ENCODE measurements around the gene ST6GALNAC3. TPM values are rescaled to one million over a fixed set of nuclear protein-coding genes. Genes with fewer than 3 reads are reported as not detected.
"Not testable (repeated sequence)": the region's sequence is repeated elsewhere in the genome, so short reads cannot be mapped to it uniquely, and the experiment has no call there.

ST6GALNAC3 gene
- polyA plus RNA-seq, 2 donors = 0.27 to 0.29 TPM

DNA sequence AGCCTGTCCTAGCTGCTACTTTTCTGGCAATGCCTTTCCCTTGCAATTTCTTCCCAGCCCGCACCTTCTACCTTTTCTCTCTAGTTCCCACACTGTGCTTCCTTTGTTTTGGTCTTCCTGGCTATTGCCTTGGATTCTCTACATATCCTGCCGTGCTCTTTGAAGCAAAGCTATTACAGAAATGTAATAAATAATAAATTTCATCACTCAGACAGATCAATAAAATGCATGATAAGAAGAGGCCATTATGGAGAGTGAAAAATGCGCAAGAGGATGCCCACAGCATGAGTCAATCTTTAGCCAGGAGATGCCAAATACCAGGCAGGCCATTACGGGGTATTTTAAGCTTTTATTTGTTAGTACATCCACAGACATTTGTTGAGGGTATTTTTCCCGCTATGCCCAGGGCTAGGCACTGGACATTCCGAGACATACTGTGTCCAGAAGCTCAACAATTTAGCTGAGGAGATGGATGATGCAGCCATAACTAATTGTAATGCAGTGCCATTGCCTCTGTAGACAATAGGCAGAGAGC is 163.6 kb downstream of the ST6GALNAC3 start:
- no peaks in the 10 kb centered on the region for H3K4me1 ChIP-seq (ENCODE audit: control insufficient read depth in 2 of 2, insufficient read depth in 2 of 2, low read length in 1 of 2)
- H3K9me3 ChIP-seq (ENCODE audit: control insufficient read depth in 2 of 2, insufficient read depth in 1 of 2, low read depth in 1 of 2, low read length in 1 of 2) = no peaks in the 10 kb centered on the region
- H3K4me3 ChIP-seq (ENCODE audit: low read depth in 1 of 2, low read length in 2 of 2) = no peak overlapping the region
- H3K27ac ChIP-seq (ENCODE audit: low read depth in 2 of 2, low read length in 1 of 2) = no peak overlapping the region
- H3K36me3 ChIP-seq (ENCODE audit: control insufficient read depth in 2 of 2, insufficient read depth in 2 of 2, low read length in 1 of 2) = no peaks in the 10 kb centered on the region
- 77 to 81% methylated on average over 6 of the region's 6 CpGs for WGBS, 2 donors
- no peaks in the 10 kb centered on the region for H3K27me3 ChIP-seq (ENCODE audit: control insufficient read depth in 1 of 2, insufficient read depth in 2 of 2, low read length in 2 of 2)

DNA sequence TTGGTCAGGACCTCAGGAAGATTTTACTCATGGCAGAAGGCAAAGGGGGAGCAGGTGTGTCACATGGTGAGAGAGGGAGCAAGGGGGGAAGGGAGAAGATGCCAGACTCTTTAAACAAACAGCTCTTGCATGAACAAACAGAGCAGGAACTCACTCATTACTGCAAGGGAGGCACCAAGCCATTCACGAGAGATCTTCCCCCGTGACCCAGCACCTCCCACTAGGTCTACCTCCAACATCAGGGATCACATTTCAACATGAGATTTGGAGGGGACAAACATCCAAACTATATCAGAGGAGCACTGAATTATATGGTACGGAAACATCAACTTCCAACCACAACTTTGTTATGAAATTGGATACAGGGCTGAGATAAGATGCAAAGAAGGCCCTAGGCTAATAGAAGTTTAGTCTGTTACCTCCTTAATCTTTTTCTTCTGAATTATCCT is 164.9 kb downstream of the ST6GALNAC3 start:
- Histone ChIP-seq H3K4me1 (ENCODE audit: control insufficient read depth in 2 of 2, insufficient read depth in 2 of 2, low read length in 1 of 2) (no peaks in the 10 kb centered on the region), H3K27ac (ENCODE audit: low read depth in 2 of 2, low read length in 1 of 2) (no peak overlapping the region), H3K4me3 (ENCODE audit: low read depth in 1 of 2, low read length in 2 of 2) (no peak overlapping the region), H3K27me3 (ENCODE audit: control insufficient read depth in 1 of 2, insufficient read depth in 2 of 2, low read length in 2 of 2) (no peaks in the 10 kb centered on the region), H3K36me3 (ENCODE audit: control insufficient read depth in 2 of 2, insufficient read depth in 2 of 2, low read length in 1 of 2) (no peaks in the 10 kb centered on the region), H3K9me3 (ENCODE audit: control insufficient read depth in 2 of 2, insufficient read depth in 1 of 2, low read depth in 1 of 2, low read length in 1 of 2) (no peaks in the 10 kb centered on the region)
- 61 to 81% methylated on average over 3 of the region's 3 CpGs for whole genome bisulfite sequencing, 2 donors

DNA sequence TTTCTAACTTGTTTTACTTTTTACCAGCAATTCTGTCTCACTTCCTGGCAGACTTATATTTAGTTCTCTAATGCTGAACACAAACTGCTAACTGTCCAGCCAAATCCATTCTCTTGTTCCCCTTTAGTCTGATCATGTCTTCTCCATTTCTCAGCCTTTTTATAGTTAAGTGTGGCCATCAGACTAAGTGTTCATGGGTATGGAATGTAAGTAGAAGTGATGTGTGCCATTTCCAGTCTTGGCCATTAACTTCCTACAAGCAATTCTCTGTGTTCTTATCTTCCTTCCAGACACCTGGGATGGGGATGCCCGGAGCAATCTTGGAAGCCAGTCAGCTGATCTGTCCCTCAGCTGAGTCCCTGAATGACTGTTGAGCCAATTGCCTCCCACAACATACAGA is 165.8 kb downstream of the ST6GALNAC3 start:
- Histone ChIP-seq H3K27me3 (ENCODE audit: control insufficient read depth in 1 of 2, insufficient read depth in 2 of 2, low read length in 2 of 2) (no peaks in the 10 kb centered on the region), H3K9me3 (ENCODE audit: control insufficient read depth in 2 of 2, insufficient read depth in 1 of 2, low read depth in 1 of 2, low read length in 1 of 2) (no peaks in the 10 kb centered on the region), H3K4me1 (ENCODE audit: control insufficient read depth in 2 of 2, insufficient read depth in 2 of 2, low read length in 1 of 2) (no peaks in the 10 kb centered on the region), H3K36me3 (ENCODE audit: control insufficient read depth in 2 of 2, insufficient read depth in 2 of 2, low read length in 1 of 2) (no peaks in the 10 kb centered on the region), H3K27ac (ENCODE audit: low read depth in 2 of 2, low read length in 1 of 2) (no peak overlapping the region), H3K4me3 (ENCODE audit: low read depth in 1 of 2, low read length in 2 of 2) (no peak overlapping the region)
- 45 to 58% methylated on average over 1 of the region's 1 CpG for WGBS, 2 donors

DNA sequence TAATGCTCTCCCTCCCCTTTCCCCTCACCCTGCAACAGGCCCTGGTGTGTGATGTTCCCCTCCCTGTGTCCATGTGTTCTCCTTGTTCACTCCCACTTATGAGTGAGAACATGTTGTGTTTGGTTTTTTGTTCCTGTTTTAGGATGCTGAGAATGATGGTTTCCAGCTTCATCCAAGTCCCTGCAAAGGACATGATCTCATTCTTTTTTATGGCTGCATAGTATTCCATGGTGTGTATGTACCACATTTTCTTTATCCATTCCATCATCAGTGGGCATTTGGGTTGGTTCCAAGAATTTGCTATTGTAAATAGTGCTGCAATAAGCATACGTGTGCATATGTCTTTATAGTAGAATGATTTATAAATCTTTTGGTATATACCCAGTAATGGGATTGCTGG is 168.0 kb downstream of the ST6GALNAC3 start:
- H3K4me3 ChIP-seq (ENCODE audit: low read depth in 1 of 2, low read length in 2 of 2); H3K27me3 ChIP-seq (ENCODE audit: control insufficient read depth in 1 of 2, insufficient read depth in 2 of 2, low read length in 2 of 2); H3K9me3 ChIP-seq (ENCODE audit: control insufficient read depth in 2 of 2, insufficient read depth in 1 of 2, low read depth in 1 of 2, low read length in 1 of 2); H3K4me1 ChIP-seq (ENCODE audit: control insufficient read depth in 2 of 2, insufficient read depth in 2 of 2, low read length in 1 of 2); H3K36me3 ChIP-seq (ENCODE audit: control insufficient read depth in 2 of 2, insufficient read depth in 2 of 2, low read length in 1 of 2); H3K27ac ChIP-seq (ENCODE audit: low read depth in 2 of 2, low read length in 1 of 2): not testable (repeated sequence)
- 68 to 85% methylated on average over 1 of the region's 1 CpG for WGBS, 2 donors

- 76 to 80% methylated on average over 5 of the region's 5 CpGs for WGBS, 2 donors
- no peaks in the 10 kb centered on the region for H3K36me3 ChIP-seq (ENCODE audit: control insufficient read depth in 2 of 2, insufficient read depth in 2 of 2, low read length in 1 of 2)
- H3K4me3 ChIP-seq (ENCODE audit: low read depth in 1 of 2, low read length in 2 of 2) = no peak overlapping the region
- H3K27me3 ChIP-seq (ENCODE audit: control insufficient read depth in 1 of 2, insufficient read depth in 2 of 2, low read length in 2 of 2) = no peaks in the 10 kb centered on the region
- no peak overlapping the region for H3K27ac ChIP-seq (ENCODE audit: low read depth in 2 of 2, low read length in 1 of 2)
- H3K9me3 ChIP-seq (ENCODE audit: control insufficient read depth in 2 of 2, insufficient read depth in 1 of 2, low read depth in 1 of 2, low read length in 1 of 2) = no peaks in the 10 kb centered on the region
- H3K4me1 ChIP-seq (ENCODE audit: control insufficient read depth in 2 of 2, insufficient read depth in 2 of 2, low read length in 1 of 2) = no peaks in the 10 kb centered on the region
These were observed 172.8 kb downstream of the ST6GALNAC3 start for GRCh38 chr1:76247261-76247852.

GRCh38 chr1:76250271-76250670 is 175.7 kb downstream of the ST6GALNAC3 start:
- Histone ChIP-seq H3K27me3 (ENCODE audit: control insufficient read depth in 1 of 2, insufficient read depth in 2 of 2, low read length in 2 of 2) (no peaks in the 10 kb centered on the region), H3K36me3 (ENCODE audit: control insufficient read depth in 2 of 2, insufficient read depth in 2 of 2, low read length in 1 of 2) (no peaks in the 10 kb centered on the region), H3K9me3 (ENCODE audit: control insufficient read depth in 2 of 2, insufficient read depth in 1 of 2, low read depth in 1 of 2, low read length in 1 of 2) (no peaks in the 10 kb centered on the region), H3K4me3 (ENCODE audit: low read depth in 1 of 2, low read length in 2 of 2) (no peak overlapping the region), H3K4me1 (ENCODE audit: control insufficient read depth in 2 of 2, insufficient read depth in 2 of 2, low read length in 1 of 2) (no peaks in the 10 kb centered on the region), H3K27ac (ENCODE audit: low read depth in 2 of 2, low read length in 1 of 2) (no peak overlapping the region)
- 27 to 36% methylated on average over 2 of the region's 2 CpGs for WGBS, 2 donors

GRCh38 chr1:76252431-76252830 is 177.9 kb downstream of the ST6GALNAC3 start:
- Histone ChIP-seq H3K27ac (ENCODE audit: low read depth in 2 of 2, low read length in 1 of 2) (no peak overlapping the region), H3K9me3 (ENCODE audit: control insufficient read depth in 2 of 2, insufficient read depth in 1 of 2, low read depth in 1 of 2, low read length in 1 of 2) (no peaks in the 10 kb centered on the region), H3K27me3 (ENCODE audit: control insufficient read depth in 1 of 2, insufficient read depth in 2 of 2, low read length in 2 of 2) (no peaks in the 10 kb centered on the region), H3K36me3 (ENCODE audit: control insufficient read depth in 2 of 2, insufficient read depth in 2 of 2, low read length in 1 of 2) (no peaks in the 10 kb centered on the region), H3K4me1 (ENCODE audit: control insufficient read depth in 2 of 2, insufficient read depth in 2 of 2, low read length in 1 of 2) (no peaks in the 10 kb centered on the region), H3K4me3 (ENCODE audit: low read depth in 1 of 2, low read length in 2 of 2) (no peak overlapping the region)
- 72 to 79% methylated on average over 3 of the region's 3 CpGs for WGBS, 2 donors

- Histone ChIP-seq H3K27ac (ENCODE audit: low read depth in 2 of 2, low read length in 1 of 2) (no peak overlapping the region), H3K9me3 (ENCODE audit: control insufficient read depth in 2 of 2, insufficient read depth in 1 of 2, low read depth in 1 of 2, low read length in 1 of 2) (no peaks in the 10 kb centered on the region), H3K27me3 (ENCODE audit: control insufficient read depth in 1 of 2, insufficient read depth in 2 of 2, low read length in 2 of 2) (no peaks in the 10 kb centered on the region), H3K4me3 (ENCODE audit: low read depth in 1 of 2, low read length in 2 of 2) (no peak overlapping the region), H3K4me1 (ENCODE audit: control insufficient read depth in 2 of 2, insufficient read depth in 2 of 2, low read length in 1 of 2) (no peaks in the 10 kb centered on the region), H3K36me3 (ENCODE audit: control insufficient read depth in 2 of 2, insufficient read depth in 2 of 2, low read length in 1 of 2) (no peaks in the 10 kb centered on the region)
- WGBS, 2 donors = 51 to 58% methylated on average over 9 of the region's 9 CpGs
These were observed 179.8 kb downstream of the ST6GALNAC3 start for GRCh38 chr1:76254104-76255030.

- Histone ChIP-seq H3K9me3 (ENCODE audit: control insufficient read depth in 2 of 2, insufficient read depth in 1 of 2, low read depth in 1 of 2, low read length in 1 of 2) (no peaks in the 10 kb centered on the region), H3K27me3 (ENCODE audit: control insufficient read depth in 1 of 2, insufficient read depth in 2 of 2, low read length in 2 of 2) (no peaks in the 10 kb centered on the region), H3K36me3 (ENCODE audit: control insufficient read depth in 2 of 2, insufficient read depth in 2 of 2, low read length in 1 of 2) (no peaks in the 10 kb centered on the region), H3K27ac (ENCODE audit: low read depth in 2 of 2, low read length in 1 of 2) (no peak overlapping the region), H3K4me3 (ENCODE audit: low read depth in 1 of 2, low read length in 2 of 2) (no peak overlapping the region), H3K4me1 (ENCODE audit: control insufficient read depth in 2 of 2, insufficient read depth in 2 of 2, low read length in 1 of 2) (no peaks in the 10 kb centered on the region)
- WGBS, 2 donors = 72 to 73% methylated on average over 3 of the region's 3 CpGs
These were observed 182.0 kb downstream of the ST6GALNAC3 start for GRCh38 chr1:76256289-76257223.

All from esophagus (tissue), 2 donors.